Head of caudate nucleus (tissue), 42 donors: Measurements from ENCODE around the gene GJB6.
"Not testable (repeated sequence)": the region's sequence is repeated elsewhere in the genome, so short reads cannot be mapped to it uniquely, and the experiment has no call there.

ENCODE experiments used
- DNase-seq, 42 donors: peaks; one replicate each; pipeline versions ENCODE4 v3.0.0 to v3.0.0-alpha.2; 2020 to 2021; ENCODE audit warnings: mixed read lengths in 7 of 42
- intact Hi-C: fragments of 100-400 bp; cut with DNase I; formaldehyde crosslinking; loops from one replicate; pipeline ENCODE4 v1.15.0; 2022

The GJB6 gene

GRCh38 chr13:20231839-20232555, at the start of gene GJB6:
GJB6 (minus strand) TSS chr13:20232319; CDS start chr13:20223480, 8,839 bp downstream.
- DNase-seq = no peak
- intact Hi-C loops = no loop called here

GRCh38 chr13:20276901-20277300, 44.8 kb upstream of the GJB6 start:
- intact Hi-C loops, DNase-seq: not testable (repeated sequence)

GRCh38 chr13:20274466-20274865, 42.3 kb upstream of the GJB6 start:
- DNase-seq = no peak
- intact Hi-C loops = no loop called here

- intact Hi-C loops = no loop called here
These were observed 40.6 kb upstream of the GJB6 start for GRCh38 chr13:20272588-20273171.

GRCh38 chr13:20272104-20272503, 40.0 kb upstream of the GJB6 start:
- intact Hi-C loops = no loop called here
- DNase-seq = no peak

More at GRCh38 chr13:20272588-20273171, 40.6 kb upstream of the GJB6 start:
- DNase-seq = no peak

GRCh38 chr13:20271441-20271840, 39.3 kb upstream of the GJB6 start:
- no peak for DNase-seq
- intact Hi-C loops = no loop called here

- intact Hi-C loops = no loop called here
- no peak for DNase-seq
These were observed 38.2 kb upstream of the GJB6 start for GRCh38 chr13:20270163-20270865.

- DNase-seq = no peak
These were observed 32.3 kb upstream of the GJB6 start for GRCh38 chr13:20264271-20265018.

GRCh38 chr13:20263393-20264044, 31.4 kb upstream of the GJB6 start:
- intact Hi-C loops = no loop called here
- no peak for DNase-seq

More at GRCh38 chr13:20264271-20265018, 32.3 kb upstream of the GJB6 start:
- intact Hi-C loops = no loop called here

- DNase-seq = no peak
- intact Hi-C loops = no loop called here
These were observed 26.8 kb upstream of the GJB6 start for GRCh38 chr13:20258963-20259288.

- no peak for DNase-seq
- intact Hi-C loops = no loop called here
These were observed 26.3 kb upstream of the GJB6 start for GRCh38 chr13:20258208-20258962.

GRCh38 chr13:20254076-20254475, 22.0 kb upstream of the GJB6 start:
- no peak for DNase-seq

GRCh38 chr13:20249913-20250312, 17.8 kb upstream of the GJB6 start:
- intact Hi-C loops = no loop called here

More at GRCh38 chr13:20254076-20254475, 22.0 kb upstream of the GJB6 start:
- intact Hi-C loops = no loop called here

GRCh38 chr13:20247963-20248362, 15.8 kb upstream of the GJB6 start:
- no peak for DNase-seq
- intact Hi-C loops = no loop called here

More at GRCh38 chr13:20249913-20250312, 17.8 kb upstream of the GJB6 start:
- no peak for DNase-seq

- DNase-seq = no peak
- intact Hi-C loops = no loop called here
These were observed 15.3 kb upstream of the GJB6 start for GRCh38 chr13:20247403-20247802.

GRCh38 chr13:20241593-20241992, 9.5 kb upstream of the GJB6 start:
- no peak for DNase-seq
- intact Hi-C loops = no loop called here

- no peak for DNase-seq
- intact Hi-C loops = no loop called here
These were observed 7.6 kb upstream of the GJB6 start for GRCh38 chr13:20239748-20240147.

- intact Hi-C loops = no loop called here
- DNase-seq = no peak
These were observed 598 bp upstream of the GJB6 start for GRCh38 chr13:20232556-20233277.
